Suprapubic skin (tissue), 4 donors: Measurements from ENCODE around the gene DCTN4.

ENCODE experiments used
- CTCF ChIP-seq, 2 donors: fragments of 200-600 bp in 1 of 2; fragments of 450-650 bp in 1 of 2; sonication (generic) in 1 of 2; IDR thresholded peaks; one replicate each; pipeline ENCODE4 v1.5.1; 2016 to 2019; ENCODE audit warnings: antibody characterized with exemption in 2 of 2, mild to moderate bottlenecking in 1 of 2, moderate library complexity in 1 of 2
- EP300 ChIP-seq: sonication (generic); formaldehyde crosslinking; IDR thresholded peaks from one replicate; pipeline ENCODE4 v1.6.1; 2017; ENCODE audit warnings: antibody characterized with exemption
- POLR2A ChIP-seq, 2 donors: fragments of 450-650 bp; IDR thresholded peaks; one replicate each; pipeline ENCODE4 v1.6.1; 2017; ENCODE audit warnings: antibody characterized with exemption in 2 of 2, mild to moderate bottlenecking in 2 of 2, moderate library complexity in 2 of 2
- POLR2AphosphoS5 ChIP-seq, 3 donors: sonication (generic); formaldehyde crosslinking; IDR thresholded peaks; one replicate each; pipeline ENCODE4 v1.6.1; 2017; ENCODE audit warnings: antibody characterized with exemption in 3 of 3

DNA sequence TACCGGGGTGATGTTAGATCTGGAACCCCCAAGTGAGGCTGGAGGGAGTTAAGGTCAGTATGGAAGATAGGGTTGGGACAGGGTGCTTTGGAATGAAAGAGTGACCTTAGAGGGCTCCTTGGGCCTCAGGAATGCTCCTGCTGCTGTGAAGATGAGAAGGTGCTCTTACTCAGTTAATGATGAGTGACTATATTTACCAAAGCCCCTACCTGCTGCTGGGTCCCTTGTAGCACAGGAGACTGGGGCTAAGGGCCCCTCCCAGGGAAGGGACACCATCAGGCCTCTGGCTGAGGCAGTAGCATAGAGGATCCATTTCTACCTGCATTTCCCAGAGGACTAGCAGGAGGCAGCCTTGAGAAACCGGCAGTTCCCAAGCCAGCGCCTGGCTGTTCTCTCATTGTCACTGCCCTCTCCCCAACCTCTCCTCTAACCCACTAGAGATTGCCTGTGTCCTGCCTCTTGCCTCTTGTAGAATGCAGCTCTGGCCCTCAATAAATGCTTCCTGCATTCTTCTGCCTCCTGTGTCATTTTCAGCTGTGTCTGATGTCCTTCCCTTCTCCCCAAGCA, 100.0 kb downstream of the DCTN4 start:
- no peak for TF ChIP-seq POLR2AphosphoS5 (IDR thresholded peaks at IDR 0.05)
- no peak for TF ChIP-seq CTCF (IDR thresholded peaks at IDR 0.05)
- no peak for TF ChIP-seq POLR2A (IDR thresholded peaks at IDR 0.05)
- TF ChIP-seq EP300 = no peak
